B cell (primary cell): ENCODE measurements around the gene PDLIM5. TPM values are rescaled to one million over a fixed set of nuclear protein-coding genes. Genes with fewer than 3 reads are reported as not detected.

ENCODE experiments used
- ATAC-seq: fragments of 200-7000 bp; cut with Tn5 transposase; one replicate; pipeline ENCODE4 v1.10.0; 2021; ENCODE audit warnings: low read depth, mild to moderate bottlenecking, moderate number of reproducible peaks, moderate library complexity
- CTCF ChIA-PET: fragments of 350-600 bp; sonication (Branson Sonifier 250); formaldehyde crosslinking; loops from one replicate; lab custom pipeline; 2021; ENCODE audit warnings: antibody characterized with exemption, inconsistent platforms; lab: Charles Lee
- POLR2A ChIA-PET: fragments of 350-600 bp; sonication (Branson Sonifier 250); formaldehyde crosslinking; loops from one replicate; lab custom pipeline; 2021; ENCODE audit warnings: antibody characterized with exemption; lab: Charles Lee
- DNase-seq: peaks from one replicate; pipeline ENCODE4 v3.0.0; 2013
- H2AFZ ChIP-seq: 2 replicates; pipeline ENCODE4 v1.6.1; 2012; ENCODE audit warnings: mild to moderate bottlenecking, low read depth, low read length; ENCODE audit not compliant: insufficient read depth, poor library complexity, severe bottlenecking
- H3K27ac ChIP-seq, 2 donors: 1 replicate in 1 of 2; 2 replicates in 1 of 2; pipeline ENCODE4 v1.5.1; 2012 to 2013; ENCODE audit warnings: low read length in 2 of 2, mild to moderate bottlenecking in 2 of 2, moderate library complexity in 1 of 2
- H3K27me3 ChIP-seq, 4 experiments: fragments of 200-600 bp in 1 of 4; sonication (generic) in 1 of 4; replicated peaks in 1 of 4; 1 replicate in 2 of 4; 2 replicates in 2 of 4; pipeline versions ENCODE4 v1.6.1 to v1.7.0; 2013 to 2016; ENCODE audit warnings: low read length in 3 of 4, mild to moderate bottlenecking in 2 of 4, mixed read lengths in 1 of 4, moderate library complexity in 1 of 4; ENCODE audit not compliant: insufficient read depth in 4 of 4, control insufficient read depth in 3 of 4; ENCODE audit errors: control extremely low read depth in 1 of 4
- H3K36me3 ChIP-seq, 2 experiments: replicated peaks in 1 of 2; 1 replicate in 1 of 2; 2 replicates in 1 of 2; pipeline versions ENCODE4 v1.6.1 to v1.7.1; 2013; ENCODE audit warnings: low read length in 1 of 2; ENCODE audit not compliant: insufficient read depth in 2 of 2, control insufficient read depth in 1 of 2; ENCODE audit errors: control extremely low read depth in 1 of 2, extremely low read depth in 1 of 2
- H3K4me1 ChIP-seq, 2 donors: fragments of 200-600 bp in 1 of 2; sonication (generic) in 1 of 2; 1 replicate in 1 of 2; 2 replicates in 1 of 2; pipeline versions ENCODE4 v1.5.1 to v1.6.1; 2013 to 2017; ENCODE audit warnings: low read length in 2 of 2; ENCODE audit not compliant: control insufficient read depth in 2 of 2, insufficient read depth in 2 of 2
- H3K4me2 ChIP-seq: replicated peaks from 2 replicates; pipeline ENCODE3; 2012; ENCODE audit warnings: mild to moderate bottlenecking, low read depth, low read length; ENCODE audit not compliant: poor library complexity, severe bottlenecking
- H3K4me3 ChIP-seq, 5 experiments: fragments of 200-600 bp in 1 of 5; sonication (generic) in 1 of 5; 1 replicate in 3 of 5; 2 replicates in 2 of 5; pipeline versions ENCODE4 v1.5.1 to v1.7.0; 2011 to 2016; ENCODE audit warnings: low read length in 4 of 5, mild to moderate bottlenecking in 4 of 5, low read depth in 2 of 5, control low read depth in 1 of 5, moderate library complexity in 1 of 5; ENCODE audit not compliant: insufficient read depth in 1 of 5; ENCODE audit errors: control extremely low read depth in 1 of 5, extremely low read depth in 1 of 5
- H3K79me2 ChIP-seq: fragments of 200-600 bp; sonication (generic); one replicate; pipeline ENCODE4 v1.6.0; 2016; ENCODE audit warnings: low read length; ENCODE audit not compliant: control insufficient read depth, insufficient read depth
- H3K9ac ChIP-seq: fragments of 200-600 bp; sonication (generic); 2 replicates; pipeline ENCODE4 v1.6.1; 2017; ENCODE audit warnings: mild to moderate bottlenecking, low read length, moderate library complexity
- H3K9me3 ChIP-seq, 3 donors: one replicate each; pipeline versions ENCODE4 v1.6.1 to v1.7.1; 2013; ENCODE audit warnings: low read length in 2 of 3; ENCODE audit not compliant: control insufficient read depth in 2 of 3, insufficient read depth in 1 of 3; ENCODE audit errors: control extremely low read depth in 1 of 3
- H4K20me1 ChIP-seq: 2 replicates; pipeline ENCODE4 v1.6.0; 2012; ENCODE audit warnings: mild to moderate bottlenecking, low read length; ENCODE audit not compliant: insufficient read depth, control insufficient read depth, poor library complexity, severe bottlenecking
- H3K27ac Mint-ChIP-seq: one replicate; pipeline ENCODE4 v1.8.0; 2021; ENCODE audit warnings: mixed read lengths
- H3K27me3 Mint-ChIP-seq: one replicate; pipeline ENCODE4 v1.8.0; 2021; ENCODE audit warnings: mixed read lengths
- H3K4me1 Mint-ChIP-seq: one replicate; pipeline ENCODE4 v1.8.0; 2021; ENCODE audit warnings: mixed read lengths
- H3K4me3 Mint-ChIP-seq: one replicate; pipeline ENCODE4 v1.8.0; 2021; ENCODE audit warnings: mixed read lengths
- H3K9me3 Mint-ChIP-seq: one replicate; pipeline ENCODE4 v1.8.0; 2022; ENCODE audit warnings: mixed read lengths; ENCODE audit not compliant: insufficient read depth
- EZH2 ChIP-seq: IDR thresholded peaks from 2 replicates; pipeline ENCODE4 v1.6.1; 2012; ENCODE audit warnings: borderline replicate concordance, low read depth, mild to moderate bottlenecking, moderate library complexity, low read length; ENCODE audit not compliant: insufficient read depth, poor library complexity, severe bottlenecking
- WGBS: methylation state at CpG from one replicate; pipeline ENCODE4 v1.1.5; 2013; ENCODE audit warnings: missing lambda C conversion rate; ENCODE audit not compliant: insufficient coverage; 5-methylcytosine and 5-hydroxymethylcytosine counted together
- intact Hi-C: fragments of 100-400 bp; cut with micrococcal nuclease; formaldehyde crosslinking; loops from one replicate; pipeline ENCODE4 v1.10.0; 2022
- polyA plus RNA-seq: library from polyadenylated mRNA; depleted of rRNA; stranded (reverse); fragments of >200 nt; gene quantifications from 2 replicates; pipeline ENCODE4 v1.2.3, GENCODE V29; 2012
- total RNA-seq, 2 donors: library from RNA; stranded (reverse); fragments of 120-200 nt in 1 of 2; gene quantifications; 1 replicate in 1 of 2; 2 replicates in 1 of 2; pipeline versions ENCODE4 v1.2.3 to v1.2.4, GENCODE V29; 2013 to 2022
- TF ChIP-seq, protein P1 (sequence below): fragments of 200-600 bp; IDR thresholded peaks from one replicate; pipeline ENCODE4 v1.8.0; 2022; ENCODE audit warnings: antibody characterized with exemption, mild to moderate bottlenecking

The PDLIM5 gene
- total and polyA plus RNA-seq, 2 donors (not counting 1 experiment from before 2014, with no cell fraction given): 24.0 to 30.2 TPM

GRCh38 chr4:94695384-94695783, 243.6 kb downstream of the PDLIM5 start:
- TF ChIP-seq EZH2: no peak
- TF ChIP-seq, protein P1, sequence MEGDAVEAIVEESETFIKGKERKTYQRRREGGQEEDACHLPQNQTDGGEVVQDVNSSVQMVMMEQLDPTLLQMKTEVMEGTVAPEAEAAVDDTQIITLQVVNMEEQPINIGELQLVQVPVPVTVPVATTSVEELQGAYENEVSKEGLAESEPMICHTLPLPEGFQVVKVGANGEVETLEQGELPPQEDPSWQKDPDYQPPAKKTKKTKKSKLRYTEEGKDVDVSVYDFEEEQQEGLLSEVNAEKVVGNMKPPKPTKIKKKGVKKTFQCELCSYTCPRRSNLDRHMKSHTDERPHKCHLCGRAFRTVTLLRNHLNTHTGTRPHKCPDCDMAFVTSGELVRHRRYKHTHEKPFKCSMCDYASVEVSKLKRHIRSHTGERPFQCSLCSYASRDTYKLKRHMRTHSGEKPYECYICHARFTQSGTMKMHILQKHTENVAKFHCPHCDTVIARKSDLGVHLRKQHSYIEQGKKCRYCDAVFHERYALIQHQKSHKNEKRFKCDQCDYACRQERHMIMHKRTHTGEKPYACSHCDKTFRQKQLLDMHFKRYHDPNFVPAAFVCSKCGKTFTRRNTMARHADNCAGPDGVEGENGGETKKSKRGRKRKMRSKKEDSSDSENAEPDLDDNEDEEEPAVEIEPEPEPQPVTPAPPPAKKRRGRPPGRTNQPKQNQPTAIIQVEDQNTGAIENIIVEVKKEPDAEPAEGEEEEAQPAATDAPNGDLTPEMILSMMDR: no peak
- no peaks in the 10 kb centered on the region for H3K9me3 ChIP-seq

DNA sequence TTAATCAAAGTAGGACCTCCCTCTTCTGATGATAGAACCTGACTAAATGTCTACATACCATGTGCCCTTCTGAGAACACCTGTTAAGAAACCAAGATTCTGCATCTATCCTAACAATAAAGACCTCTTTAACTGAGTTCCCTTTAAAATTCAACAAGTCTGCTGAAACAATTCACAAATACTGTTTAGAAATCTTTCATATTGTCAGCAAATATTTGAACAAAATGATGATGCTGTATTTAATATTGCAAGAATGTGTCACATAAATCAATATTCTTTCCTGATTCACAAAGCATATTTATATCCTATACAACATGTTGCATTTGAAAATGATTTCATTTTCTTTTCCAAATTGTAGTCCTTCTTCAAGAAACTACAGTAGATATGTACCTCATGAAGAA, 246.4 kb downstream of the PDLIM5 start:
- H3K4me2 ChIP-seq: no peak overlapping the region
- Mint-ChIP-seq H3K9me3 (no peaks in the 10 kb centered on the region), H3K27me3 (peaks cover 5% of the 10 kb centered on the region), H3K4me3 (no peak overlapping the region), H3K27ac (no peak overlapping the region), H3K4me1 (no peaks in the 10 kb centered on the region)
- no peak overlapping the region for H3K4me3 ChIP-seq
- H4K20me1 ChIP-seq: no peaks in the 10 kb centered on the region
- no peaks in the 10 kb centered on the region for H3K27me3 ChIP-seq
- H3K9ac ChIP-seq: no peak overlapping the region
- H3K9me3 ChIP-seq: no peaks in the 10 kb centered on the region
- ATAC-seq: no peak
- ChIA-PET CTCF (no interaction called here), POLR2A (no interaction called here)
- no peak for TF ChIP-seq EZH2
- TF ChIP-seq, protein P1: no peak
- H3K27ac ChIP-seq: no peak overlapping the region
- H2AFZ ChIP-seq: no peak overlapping the region
- no peak for DNase-seq
- no peaks in the 10 kb centered on the region for H3K4me1 ChIP-seq
- no peaks in the 10 kb centered on the region for H3K36me3 ChIP-seq
- intact Hi-C loops: no loop called here
- H3K79me2 ChIP-seq: no peaks in the 10 kb centered on the region

More at GRCh38 chr4:94695384-94695783, 243.6 kb downstream of the PDLIM5 start:
- CTCF ChIA-PET: interaction anchor here (0.7 kb wide), 1 partner anchor 132 kb away, joined by 7 read pairs; no protein-coding TSS in a partner anchor
- Histone ChIP-seq H3K4me1 (no peaks in the 10 kb centered on the region), H3K4me3 (no peak overlapping the region), H4K20me1 (no peaks in the 10 kb centered on the region), H3K36me3 (no peaks in the 10 kb centered on the region), H3K27me3 (no peaks in the 10 kb centered on the region), H3K27ac (no peak overlapping the region), H2AFZ (no peak overlapping the region), H3K79me2 (no peaks in the 10 kb centered on the region), H3K4me2 (no peak overlapping the region), H3K9ac (no peak overlapping the region)
- DNase-seq: no peak
- H3K4me3 Mint-ChIP-seq: no peak overlapping the region
- ATAC-seq: no peak
- H3K27ac Mint-ChIP-seq: no peak overlapping the region
- H3K4me1 Mint-ChIP-seq: no peaks in the 10 kb centered on the region
- POLR2A ChIA-PET: no interaction called here
- no CpG with 5 or more reads among the region's 4 CpGs for WGBS
- no peaks in the 10 kb centered on the region for H3K9me3 Mint-ChIP-seq
- peaks cover 1% of the 10 kb centered on the region for H3K27me3 Mint-ChIP-seq
- intact Hi-C loops: no loop called here
